ENCODE data around the gene PRRX1.

PRRX1 gene

DNA sequence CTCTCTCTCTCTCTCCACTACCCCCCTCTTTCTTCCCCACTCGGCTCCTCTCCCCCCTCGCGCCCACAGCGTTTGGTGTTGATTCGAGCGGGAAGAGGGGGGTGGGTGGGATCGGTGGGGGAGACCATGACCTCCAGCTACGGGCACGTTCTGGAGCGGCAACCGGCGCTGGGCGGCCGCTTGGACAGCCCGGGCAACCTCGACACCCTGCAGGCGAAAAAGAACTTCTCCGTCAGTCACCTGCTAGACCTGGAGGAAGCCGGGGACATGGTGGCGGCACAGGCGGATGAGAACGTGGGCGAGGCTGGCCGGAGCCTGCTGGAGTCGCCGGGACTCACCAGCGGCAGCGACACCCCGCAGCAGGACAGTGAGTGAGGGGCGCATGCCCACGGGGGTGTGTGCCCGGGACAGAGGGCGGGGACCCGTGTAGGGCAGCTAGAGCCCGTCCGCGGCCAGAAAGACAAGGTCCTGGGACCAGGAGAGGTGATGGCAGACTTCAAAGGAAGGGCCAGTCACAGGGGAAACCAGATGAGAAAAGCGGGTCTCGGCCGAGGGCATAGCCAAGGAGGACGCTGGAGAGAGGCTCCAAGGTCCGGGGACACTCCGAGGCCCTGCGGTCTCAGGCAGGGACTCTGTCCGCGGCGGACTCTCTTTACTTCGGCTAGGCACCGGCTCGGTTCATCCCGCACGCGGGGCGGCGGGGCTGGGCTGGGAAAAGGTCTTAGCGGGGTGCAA is at the start of gene PRRX1 (continued):
- TF ChIP-seq KLF16 (tag by site-specific recombination; IDR thresholded peaks at IDR 0.05) (no peak), TSHZ1 (tag by site-specific recombination; IDR thresholded peaks at IDR 0.05; ENCODE audit: borderline replicate concordance) (no peak), YY2 (tag by site-specific recombination; IDR thresholded peaks at IDR 0.05) (no peak), ZNF560 (tag by site-specific recombination; IDR thresholded peaks at IDR 0.05; ENCODE audit: borderline replicate concordance) (no peak), ZNF274 (IDR thresholded peaks at IDR 0.05; ENCODE audit: low read length) (no peak), ZNF274 (tag by site-specific recombination; IDR thresholded peaks at IDR 0.05; ENCODE audit: borderline replicate concordance) (no peak), ZNF571 (tag by site-specific recombination; IDR thresholded peaks at IDR 0.05) (no peak), ZNF510 (tag by site-specific recombination; IDR thresholded peaks at IDR 0.05; ENCODE audit: insufficient replicate concordance) (no peak), ZNF16 (tag by site-specific recombination; IDR thresholded peaks at IDR 0.05; ENCODE audit: low read depth) (no peak), ZBTB49 (tag by site-specific recombination; IDR thresholded peaks at IDR 0.05; ENCODE audit: low read depth) (no peak), PRDM1 (tag by site-specific recombination; IDR thresholded peaks at IDR 0.05) (no peak), ZNF677 (tag by site-specific recombination; IDR thresholded peaks at IDR 0.05) (no peak)
- TF ChIP-seq, protein P1, sequence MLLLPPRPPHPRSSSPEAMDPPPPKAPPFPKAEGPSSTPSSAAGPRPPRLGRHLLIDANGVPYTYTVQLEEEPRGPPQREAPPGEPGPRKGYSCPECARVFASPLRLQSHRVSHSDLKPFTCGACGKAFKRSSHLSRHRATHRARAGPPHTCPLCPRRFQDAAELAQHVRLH (tag by site-specific recombination; IDR thresholded peaks at IDR 0.05), result no peak
- TF ChIP-seq, protein P2, sequence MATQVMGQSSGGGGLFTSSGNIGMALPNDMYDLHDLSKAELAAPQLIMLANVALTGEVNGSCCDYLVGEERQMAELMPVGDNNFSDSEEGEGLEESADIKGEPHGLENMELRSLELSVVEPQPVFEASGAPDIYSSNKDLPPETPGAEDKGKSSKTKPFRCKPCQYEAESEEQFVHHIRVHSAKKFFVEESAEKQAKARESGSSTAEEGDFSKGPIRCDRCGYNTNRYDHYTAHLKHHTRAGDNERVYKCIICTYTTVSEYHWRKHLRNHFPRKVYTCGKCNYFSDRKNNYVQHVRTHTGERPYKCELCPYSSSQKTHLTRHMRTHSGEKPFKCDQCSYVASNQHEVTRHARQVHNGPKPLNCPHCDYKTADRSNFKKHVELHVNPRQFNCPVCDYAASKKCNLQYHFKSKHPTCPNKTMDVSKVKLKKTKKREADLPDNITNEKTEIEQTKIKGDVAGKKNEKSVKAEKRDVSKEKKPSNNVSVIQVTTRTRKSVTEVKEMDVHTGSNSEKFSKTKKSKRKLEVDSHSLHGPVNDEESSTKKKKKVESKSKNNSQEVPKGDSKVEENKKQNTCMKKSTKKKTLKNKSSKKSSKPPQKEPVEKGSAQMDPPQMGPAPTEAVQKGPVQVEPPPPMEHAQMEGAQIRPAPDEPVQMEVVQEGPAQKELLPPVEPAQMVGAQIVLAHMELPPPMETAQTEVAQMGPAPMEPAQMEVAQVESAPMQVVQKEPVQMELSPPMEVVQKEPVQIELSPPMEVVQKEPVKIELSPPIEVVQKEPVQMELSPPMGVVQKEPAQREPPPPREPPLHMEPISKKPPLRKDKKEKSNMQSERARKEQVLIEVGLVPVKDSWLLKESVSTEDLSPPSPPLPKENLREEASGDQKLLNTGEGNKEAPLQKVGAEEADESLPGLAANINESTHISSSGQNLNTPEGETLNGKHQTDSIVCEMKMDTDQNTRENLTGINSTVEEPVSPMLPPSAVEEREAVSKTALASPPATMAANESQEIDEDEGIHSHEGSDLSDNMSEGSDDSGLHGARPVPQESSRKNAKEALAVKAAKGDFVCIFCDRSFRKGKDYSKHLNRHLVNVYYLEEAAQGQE (tag by site-specific recombination; IDR thresholded peaks at IDR 0.05), result 0 out of 2 replicates have a peak, but pooled peaks have one; percentile 26
- TF ChIP-seq, protein P3, sequence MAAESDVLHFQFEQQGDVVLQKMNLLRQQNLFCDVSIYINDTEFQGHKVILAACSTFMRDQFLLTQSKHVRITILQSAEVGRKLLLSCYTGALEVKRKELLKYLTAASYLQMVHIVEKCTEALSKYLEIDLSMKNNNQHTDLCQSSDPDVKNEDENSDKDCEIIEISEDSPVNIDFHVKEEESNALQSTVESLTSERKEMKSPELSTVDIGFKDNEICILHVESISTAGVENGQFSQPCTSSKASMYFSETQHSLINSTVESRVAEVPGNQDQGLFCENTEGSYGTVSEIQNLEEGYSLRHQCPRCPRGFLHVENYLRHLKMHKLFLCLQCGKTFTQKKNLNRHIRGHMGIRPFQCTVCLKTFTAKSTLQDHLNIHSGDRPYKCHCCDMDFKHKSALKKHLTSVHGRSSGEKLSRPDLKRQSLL (tag by site-specific recombination; IDR thresholded peaks at IDR 0.05), result no peak
